IPS DF 6.9 (cell line): ENCODE measurements around the gene FOXK1.
"Not testable (repeated sequence)": the region's sequence is repeated elsewhere in the genome, so short reads cannot be mapped to it uniquely, and the experiment has no call there.

Experiments
- DNase-seq: peaks from one replicate; pipeline ENCODE4 v3.0.0-alpha.2; 2013; ENCODE audit warnings: low read depth, low spot score
- H3K27ac ChIP-seq: one replicate; pipeline ENCODE4 v1.5.1; 2013; ENCODE audit warnings: low read length, control low read depth
- H3K27me3 ChIP-seq: 2 replicates; pipeline ENCODE4 v1.6.1; 2013; ENCODE audit warnings: mild to moderate bottlenecking, low read length; ENCODE audit not compliant: control insufficient read depth, insufficient read depth
- H3K36me3 ChIP-seq: 2 replicates; pipeline ENCODE4 v1.6.1; 2013; ENCODE audit warnings: low read length; ENCODE audit not compliant: control insufficient read depth, insufficient read depth
- H3K4me1 ChIP-seq: 2 replicates; pipeline ENCODE4 v1.6.1; 2013; ENCODE audit warnings: low read length; ENCODE audit not compliant: control insufficient read depth, insufficient read depth
- H3K4me3 ChIP-seq: 2 replicates; pipeline ENCODE4 v1.5.1; 2013; ENCODE audit warnings: mild to moderate bottlenecking, low read length
- H3K9me3 ChIP-seq: 2 replicates; pipeline ENCODE4 v1.6.1; 2013; ENCODE audit warnings: low read length, inconsistent platforms; ENCODE audit not compliant: control insufficient read depth, insufficient read depth
- WGBS: extraction: QIAGEN DNeasy Blood & Tissue Kit; methylation state at CpG from one replicate; pipeline ENCODE4 v1.1.7; 2013; ENCODE audit warnings: mixed read lengths, missing lambda C conversion rate; ENCODE audit not compliant: insufficient read length, insufficient coverage; 5-methylcytosine and 5-hydroxymethylcytosine counted together

FOXK1 gene

GRCh38 chr7:4681886-4682620 lies at the start of gene FOXK1:
Gene FOXK1 (plus strand): TSS chr7:4682295. CDS start chr7:4682309, 14 bp downstream.
- Histone ChIP-seq H3K36me3 (no peaks in the 10 kb centered on the region), H3K4me1 (peaks cover 7% of the 10 kb centered on the region), H3K27ac (no peak within 1 kb of the TSS), H3K9me3 (no peaks in the 10 kb centered on the region), H3K4me3 (peak within 1 kb of the TSS; percentile 41; the same call in 1 of the 2 replicates), H3K27me3 (peaks cover 6% of the 10 kb centered on the region; the same call in 1 of the 2 replicates)
- no CpG with 5 or more reads among the region's 116 CpGs for WGBS
- no peak for DNase-seq

GRCh38 chr7:4633012-4633411 lies 49.1 kb upstream of the FOXK1 start:
- H3K4me3 ChIP-seq, result no peak overlapping the region
- no peaks in the 10 kb centered on the region for H3K27me3 ChIP-seq
- H3K36me3 ChIP-seq, result no peaks in the 10 kb centered on the region
- no CpG with 5 or more reads among the region's 3 CpGs for WGBS
- DNase-seq, result no peak
- H3K9me3 ChIP-seq, result peaks cover 2% of the 10 kb centered on the region; the same call in 1 of the 2 replicates
- H3K4me1 ChIP-seq, result no peaks in the 10 kb centered on the region
- H3K27ac ChIP-seq, result no peak overlapping the region

GRCh38 chr7:4634166-4634565 lies 47.9 kb upstream of the FOXK1 start:
- H3K4me3 ChIP-seq, result no peak overlapping the region
- peaks cover 2% of the 10 kb centered on the region; the same call in 1 of the 2 replicates for H3K9me3 ChIP-seq
- no peaks in the 10 kb centered on the region for H3K27me3 ChIP-seq
- H3K36me3 ChIP-seq, result no peaks in the 10 kb centered on the region
- no CpG with 5 or more reads among the region's 4 CpGs for WGBS
- no peak for DNase-seq
- no peak overlapping the region for H3K27ac ChIP-seq
- H3K4me1 ChIP-seq, result no peaks in the 10 kb centered on the region

GRCh38 chr7:4638781-4639575 lies 43.1 kb upstream of the FOXK1 start:
- Histone ChIP-seq H3K27me3 (no peaks in the 10 kb centered on the region; the same call in 1 of the 2 replicates), H3K4me1 (no peaks in the 10 kb centered on the region), H3K4me3 (no peak overlapping the region), H3K9me3 (no peaks in the 10 kb centered on the region), H3K27ac (no peak overlapping the region), H3K36me3 (no peaks in the 10 kb centered on the region)
- DNase-seq, result no peak
- no CpG with 5 or more reads among the region's 17 CpGs for WGBS

GRCh38 chr7:4641091-4641666 lies 40.9 kb upstream of the FOXK1 start:
- Histone ChIP-seq H3K27ac (no peak overlapping the region), H3K4me3 (peak overlapping the region; percentile 20; the same call in 1 of the 2 replicates), H3K9me3 (no peaks in the 10 kb centered on the region; the same call in 1 of the 2 replicates), H3K27me3 (no peaks in the 10 kb centered on the region; the same call in 1 of the 2 replicates), H3K36me3 (no peaks in the 10 kb centered on the region), H3K4me1 (no peaks in the 10 kb centered on the region)
- DNase-seq, result no peak
- WGBS, result no CpG with 5 or more reads among the region's 18 CpGs

GRCh38 chr7:4641667-4642467 lies 40.2 kb upstream of the FOXK1 start:
- WGBS, result no CpG with 5 or more reads among the region's 103 CpGs
- H3K27me3 ChIP-seq, result no peaks in the 10 kb centered on the region; the same call in 1 of the 2 replicates
- no peaks in the 10 kb centered on the region for H3K36me3 ChIP-seq
- H3K4me3 ChIP-seq, result peak overlapping the region; percentile 43
- no peak overlapping the region for H3K27ac ChIP-seq
- DNase-seq, result no peak
- H3K4me1 ChIP-seq, result no peaks in the 10 kb centered on the region
- H3K9me3 ChIP-seq, result peaks cover 2% of the 10 kb centered on the region

- Histone ChIP-seq H3K27ac (no peak overlapping the region), H3K27me3 (no peaks in the 10 kb centered on the region; the same call in 1 of the 2 replicates), H3K4me3 (peak overlapping the region; percentile 43; the same call in 1 of the 2 replicates), H3K9me3 (peaks cover 2% of the 10 kb centered on the region), H3K36me3 (no peaks in the 10 kb centered on the region), H3K4me1 (no peaks in the 10 kb centered on the region)
- DNase-seq, result no peak
- WGBS, result no CpG with 5 or more reads among the region's 20 CpGs
Observed at GRCh38 chr7:4642468-4643203, 39.5 kb upstream of the FOXK1 start.

GRCh38 chr7:4643204-4643471 lies 39.0 kb upstream of the FOXK1 start:
- H3K4me3 ChIP-seq, H3K9me3 ChIP-seq, H3K27me3 ChIP-seq, H3K4me1 ChIP-seq, H3K27ac ChIP-seq, DNase-seq, H3K36me3 ChIP-seq: not testable (repeated sequence)
- no CpG with 5 or more reads among the region's 5 CpGs for WGBS

- no peaks in the 10 kb centered on the region for H3K4me1 ChIP-seq
- no peaks in the 10 kb centered on the region for H3K36me3 ChIP-seq
- H3K27me3 ChIP-seq, result no peaks in the 10 kb centered on the region; the same call in 1 of the 2 replicates
- DNase-seq, result no peak
- H3K4me3 ChIP-seq, result no peak overlapping the region
- WGBS, result no CpG with 5 or more reads among the region's 2 CpGs
- no peak overlapping the region for H3K27ac ChIP-seq
- peaks cover 4% of the 10 kb centered on the region for H3K9me3 ChIP-seq
Observed at GRCh38 chr7:4645246-4645645, 36.8 kb upstream of the FOXK1 start.
